GM12878 (cell line): Measurements from ENCODE around the gene STEAP1. TPM values are rescaled to one million over a fixed set of nuclear protein-coding genes. Genes with fewer than 3 reads are reported as not detected.
"Not testable (repeated sequence)": the region's sequence is repeated elsewhere in the genome, so short reads cannot be mapped to it uniquely, and the experiment has no call there.

ENCODE experiments used
- ATAC-seq: fragments of 200-7000 bp; cut with Tn5 transposase; 3 replicates; pipeline ENCODE4 v1.9.1; 2020; ENCODE audit warnings: mild to moderate bottlenecking, moderate library complexity
- BruUV-seq: library from RNA; stranded (reverse); fragments of 400-500 nt; replicated peaks from 2 replicates; lab custom pipeline; 2021; lab: Mats Ljungman, UMichigan
- CTCF ChIA-PET: fragments of 300-600 bp; sonication (Branson Sonifier 250); formaldehyde crosslinking; extraction: SDS; loops from one replicate; lab custom pipeline; 2021; ENCODE audit warnings: inconsistent platforms; lab: Yijun Ruan, JAX
- POLR2A ChIA-PET: fragments of 350-600 bp; formaldehyde crosslinking; extraction: SDS; loops from one replicate; lab custom pipeline; 2021; ENCODE audit warnings: inconsistent platforms; lab: Charles Lee
- RAD21 ChIA-PET: fragments of 300-600 bp; sonication (Branson Sonifier 250); formaldehyde crosslinking; loops from one replicate; lab custom pipeline; 2023; ENCODE audit warnings: antibody characterized with exemption; ENCODE audit not compliant: unreplicated experiment; lab: Charles Lee
- SMC1A ChIA-PET: fragments of 300-600 bp; sonication (Branson Sonifier 250); formaldehyde crosslinking; loops from one replicate; lab custom pipeline; 2023; ENCODE audit not compliant: unreplicated experiment, uncharacterized antibody; lab: Charles Lee
- DNase-seq: peaks from one replicate; pipeline ENCODE4 v3.0.0-alpha.2; 2011; ENCODE audit warnings: low read depth, low spot score
- FAIRE-seq: peaks from 3 replicates; lab custom pipeline; 2011; peaks lifted over from hg19 to GRCh38; lab: Jason Lieb, UNC
- H2AFZ ChIP-seq: 2 replicates; pipeline ENCODE4 v1.6.0; 2011; ENCODE audit warnings: low read depth, low read length, control low read depth; ENCODE audit not compliant: control insufficient read depth
- H3K27ac ChIP-seq: 2 replicates; pipeline ENCODE4 v1.5.1; 2011; ENCODE audit warnings: control low read depth; ENCODE audit not compliant: control insufficient read depth, insufficient read depth
- H3K27me3 ChIP-seq, 2 experiments: replicated peaks in 1 of 2; 2 replicates each; pipeline versions ENCODE4 v1.6.0 to v1.6.1; 2011; ENCODE audit warnings: low read length in 1 of 2; ENCODE audit not compliant: control insufficient read depth in 2 of 2, insufficient read depth in 2 of 2
- H3K36me3 ChIP-seq, 2 experiments: 2 replicates each; pipeline ENCODE4 v1.5.1; 2011; ENCODE audit warnings: low read length in 1 of 2; ENCODE audit not compliant: control insufficient read depth in 2 of 2, insufficient read depth in 2 of 2
- H3K4me1 ChIP-seq: 2 replicates; pipeline ENCODE4 v1.6.1; 2011; ENCODE audit warnings: mild to moderate bottlenecking, low read length, moderate library complexity, mixed read lengths; ENCODE audit not compliant: control insufficient read depth, insufficient read depth
- H3K4me2 ChIP-seq: 2 replicates; pipeline ENCODE4 v1.6.0; 2011; ENCODE audit warnings: control low read depth; ENCODE audit not compliant: control insufficient read depth, insufficient read depth
- H3K4me3 ChIP-seq: fragments of 200-600 bp; sonication (generic); 2 replicates; pipeline ENCODE4 v1.5.1; 2016
- H3K79me2 ChIP-seq: 2 replicates; pipeline ENCODE4 v1.6.0; 2011; ENCODE audit warnings: low read length; ENCODE audit not compliant: control insufficient read depth, insufficient read depth
- H3K9ac ChIP-seq: 2 replicates; pipeline ENCODE4 v1.8.0; 2011; ENCODE audit warnings: low read length, control low read depth, mixed read lengths; ENCODE audit not compliant: control insufficient read depth, insufficient read depth
- H3K9me3 ChIP-seq: replicated peaks from 3 replicates; pipeline ENCODE4 v1.5.1; 2011; ENCODE audit warnings: mild to moderate bottlenecking, low read length; ENCODE audit not compliant: control insufficient read depth, insufficient read depth
- H4K20me1 ChIP-seq: 2 replicates; pipeline ENCODE4 v1.6.0; 2011; ENCODE audit not compliant: control insufficient read depth, insufficient read depth
- WGBS: methylation state at CpG from one replicate; pipeline ENCODE4 v1.1.6; 2016; ENCODE audit warnings: low lambda C conversion rate; ENCODE audit not compliant: insufficient replicate concordance, insufficient coverage; ENCODE audit errors: missing lambda C conversion rate; 5-methylcytosine and 5-hydroxymethylcytosine counted together
- in situ Hi-C: fragments of 300-500 bp; cut with MboI; formaldehyde crosslinking; loops from 9 replicates; pipeline ENCODE4 v1.14.3; 2018; ENCODE audit warnings: mixed read lengths
- intact Hi-C: fragments of 100-400 bp; cut with micrococcal nuclease; formaldehyde crosslinking; loops from one replicate; pipeline ENCODE4 v1.14.2; 2022; ENCODE audit not compliant: unreplicated experiment
- polyA plus RNA-seq, 11 experiments: library from polyadenylated mRNA; depleted of rRNA in 4 of 11; unstranded in 6 of 11; stranded (reverse) in 5 of 11; fragments of >200 nt; fragmentation: Nextera tagmentation in 4 of 11; fragmentation: Illumina TruSeq in 1 of 11; extraction: Ambion mirVana in 4 of 11; extraction: Trizol in 1 of 11; gene quantifications; 1 replicate in 1 of 11; 2 replicates in 10 of 11; pipeline versions ENCODE4 v1.2.1 to v1.2.3, GENCODE V29; 2011 to 2016; ENCODE audit warnings: inconsistent platforms in 2 of 11, missing spikeins in 2 of 11, low read depth in 1 of 11
- total RNA-seq, 4 experiments: library from RNA; depleted of rRNA in 3 of 4; stranded (reverse); fragments of >200 nt in 3 of 4; fragmentation: Illumina TruSeq in 1 of 4; extraction: Trizol in 1 of 4; gene quantifications; 2 replicates each; pipeline versions ENCODE4 v1.2.1 to v1.2.3, GENCODE V29; 2013 to 2021

Gene STEAP1
- total and polyA plus RNA-seq, 10 of the 15 experiments (the other 5 are each of a cell fraction or from before 2014, with no cell fraction given) = 2.1 to 44.6 (median 4.6) TPM

GRCh38 chr7:90131746-90132145 lies 22.5 kb upstream of the STEAP1 start:
- WGBS = 61% methylated on average over 8 of the region's 8 CpGs
- FAIRE-seq, POLR2A ChIA-PET: not testable (repeated sequence)

GRCh38 chr7:90147079-90147960 lies 6.9 kb upstream of the STEAP1 start:
- CTCF ChIA-PET, H3K4me3 ChIP-seq, POLR2A ChIA-PET, H3K79me2 ChIP-seq, DNase-seq, FAIRE-seq, H3K27me3 ChIP-seq, BruUV-seq, SMC1A ChIA-PET, in situ Hi-C loops, ATAC-seq, H4K20me1 ChIP-seq, H3K4me1 ChIP-seq, H3K27ac ChIP-seq, H3K9ac ChIP-seq, intact Hi-C loops, H3K36me3 ChIP-seq, H3K9me3 ChIP-seq, H2AFZ ChIP-seq, H3K4me2 ChIP-seq, RAD21 ChIA-PET: not testable (repeated sequence)
- 22% methylated on average over 14 of the region's 14 CpGs for WGBS

More at GRCh38 chr7:90131746-90132145, 22.5 kb upstream of the STEAP1 start:
- H3K9ac ChIP-seq, H3K27me3 ChIP-seq, H3K27ac ChIP-seq, in situ Hi-C loops, H2AFZ ChIP-seq, SMC1A ChIA-PET, DNase-seq, BruUV-seq, RAD21 ChIA-PET, intact Hi-C loops, H3K4me2 ChIP-seq, H4K20me1 ChIP-seq, H3K36me3 ChIP-seq, ATAC-seq, H3K4me3 ChIP-seq, CTCF ChIA-PET, H3K79me2 ChIP-seq, H3K4me1 ChIP-seq, H3K9me3 ChIP-seq: not testable (repeated sequence)
